ENCODE data around the gene IL1RAPL1. TPM values are rescaled to one million over a fixed set of nuclear protein-coding genes. Genes with fewer than 3 reads are reported as not detected.

The IL1RAPL1 gene
- total RNA-seq, 1 donor from 2014 or later, result 3.6 TPM

DNA sequence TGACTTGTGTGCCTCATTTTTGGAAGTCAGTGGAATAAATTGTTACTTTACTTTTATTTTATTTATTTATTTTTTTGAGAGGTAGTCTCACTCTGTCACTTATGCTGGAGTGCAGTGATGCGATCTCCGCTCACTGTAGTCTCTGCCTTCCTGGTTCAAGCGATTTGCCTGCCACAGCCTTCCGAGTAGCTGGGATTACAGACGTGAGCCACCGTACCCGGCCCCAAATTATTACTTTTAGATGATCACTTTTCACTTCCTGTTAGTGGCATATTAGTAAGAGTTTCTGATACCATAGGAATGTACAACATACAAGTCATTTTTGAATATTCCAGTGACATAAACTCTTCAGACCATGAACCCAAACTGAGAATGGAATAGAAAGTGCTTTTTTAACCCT, 1017.1 kb downstream of the IL1RAPL1 start:
- Mint-ChIP-seq H3K9me3 (ENCODE audit: low read depth) (peaks cover 4% of the 10 kb centered on the region), H3K36me3 (ENCODE audit: insufficient read depth) (no peaks in the 10 kb centered on the region), H3K4me1 (ENCODE audit: low read depth) (no peaks in the 10 kb centered on the region), H3K4me3 (ENCODE audit: low read depth) (no peak overlapping the region), H3K27ac (no peak overlapping the region), H3K27me3 (no peaks in the 10 kb centered on the region)
- TF ChIP-seq, protein P1, sequence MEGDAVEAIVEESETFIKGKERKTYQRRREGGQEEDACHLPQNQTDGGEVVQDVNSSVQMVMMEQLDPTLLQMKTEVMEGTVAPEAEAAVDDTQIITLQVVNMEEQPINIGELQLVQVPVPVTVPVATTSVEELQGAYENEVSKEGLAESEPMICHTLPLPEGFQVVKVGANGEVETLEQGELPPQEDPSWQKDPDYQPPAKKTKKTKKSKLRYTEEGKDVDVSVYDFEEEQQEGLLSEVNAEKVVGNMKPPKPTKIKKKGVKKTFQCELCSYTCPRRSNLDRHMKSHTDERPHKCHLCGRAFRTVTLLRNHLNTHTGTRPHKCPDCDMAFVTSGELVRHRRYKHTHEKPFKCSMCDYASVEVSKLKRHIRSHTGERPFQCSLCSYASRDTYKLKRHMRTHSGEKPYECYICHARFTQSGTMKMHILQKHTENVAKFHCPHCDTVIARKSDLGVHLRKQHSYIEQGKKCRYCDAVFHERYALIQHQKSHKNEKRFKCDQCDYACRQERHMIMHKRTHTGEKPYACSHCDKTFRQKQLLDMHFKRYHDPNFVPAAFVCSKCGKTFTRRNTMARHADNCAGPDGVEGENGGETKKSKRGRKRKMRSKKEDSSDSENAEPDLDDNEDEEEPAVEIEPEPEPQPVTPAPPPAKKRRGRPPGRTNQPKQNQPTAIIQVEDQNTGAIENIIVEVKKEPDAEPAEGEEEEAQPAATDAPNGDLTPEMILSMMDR (IDR thresholded peaks at IDR 0.05; ENCODE audit: unreplicated experiment), result no peak
- DNase-seq (ENCODE audit: low spot score, unreplicated experiment), result no peak

DNA sequence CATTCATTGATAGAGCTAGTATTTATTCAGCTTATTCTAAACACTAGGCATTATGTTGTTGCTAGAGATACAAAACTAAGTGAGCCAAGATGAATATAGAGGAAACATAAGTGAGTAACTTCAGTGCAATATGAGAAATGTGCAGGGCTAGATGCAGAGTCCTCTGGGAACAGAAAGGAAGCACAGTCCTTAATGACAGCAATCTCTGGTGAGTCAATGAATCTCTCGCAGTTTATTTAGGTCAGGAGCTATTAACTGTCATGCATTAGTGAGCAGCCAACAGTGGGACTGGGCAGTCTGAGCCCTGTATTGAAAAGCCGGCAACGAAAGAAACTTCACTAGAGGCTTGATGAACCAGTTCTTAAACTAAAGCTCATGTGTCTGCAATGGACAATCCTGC, 1030.0 kb downstream of the IL1RAPL1 start:
- H3K27me3 Mint-ChIP-seq, result no peaks in the 10 kb centered on the region
- H3K4me1 Mint-ChIP-seq (ENCODE audit: low read depth), result no peaks in the 10 kb centered on the region
- no peak for DNase-seq (ENCODE audit: low spot score, unreplicated experiment)
- H3K4me3 Mint-ChIP-seq (ENCODE audit: low read depth), result no peak overlapping the region
- H3K36me3 Mint-ChIP-seq (ENCODE audit: insufficient read depth), result no peaks in the 10 kb centered on the region
- H3K27ac Mint-ChIP-seq, result no peak overlapping the region
- TF ChIP-seq, protein P1 (IDR thresholded peaks at IDR 0.05; ENCODE audit: unreplicated experiment), result no peak
- H3K9me3 Mint-ChIP-seq (ENCODE audit: low read depth), result no peaks in the 10 kb centered on the region

DNA sequence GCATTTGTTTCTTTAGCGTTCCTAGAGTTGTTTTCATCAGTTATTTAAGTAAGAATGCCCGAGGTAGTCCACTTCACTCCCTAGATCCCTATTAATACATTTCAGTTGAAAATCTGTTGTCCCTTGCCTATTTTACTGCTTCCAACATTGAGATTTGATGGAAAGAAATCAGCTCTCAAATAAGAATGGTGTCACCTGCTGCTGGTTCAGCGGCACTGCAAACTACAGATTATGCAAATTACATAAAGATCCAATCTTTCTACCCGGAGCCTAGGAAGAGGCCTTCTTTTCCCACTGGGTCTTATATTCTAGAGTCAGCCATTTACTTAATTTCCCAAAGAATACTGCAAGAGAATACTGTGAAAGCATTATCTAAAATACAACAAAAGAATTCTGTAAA, 1030.5 kb downstream of the IL1RAPL1 start:
- Mint-ChIP-seq H3K4me1 (ENCODE audit: low read depth) (no peaks in the 10 kb centered on the region), H3K9me3 (ENCODE audit: low read depth) (no peaks in the 10 kb centered on the region), H3K27me3 (no peaks in the 10 kb centered on the region), H3K4me3 (ENCODE audit: low read depth) (no peak overlapping the region), H3K36me3 (ENCODE audit: insufficient read depth) (no peaks in the 10 kb centered on the region), H3K27ac (no peak overlapping the region)
- TF ChIP-seq, protein P1 (IDR thresholded peaks at IDR 0.05; ENCODE audit: unreplicated experiment), result no peak
- DNase-seq (ENCODE audit: low spot score, unreplicated experiment), result no peak

DNA sequence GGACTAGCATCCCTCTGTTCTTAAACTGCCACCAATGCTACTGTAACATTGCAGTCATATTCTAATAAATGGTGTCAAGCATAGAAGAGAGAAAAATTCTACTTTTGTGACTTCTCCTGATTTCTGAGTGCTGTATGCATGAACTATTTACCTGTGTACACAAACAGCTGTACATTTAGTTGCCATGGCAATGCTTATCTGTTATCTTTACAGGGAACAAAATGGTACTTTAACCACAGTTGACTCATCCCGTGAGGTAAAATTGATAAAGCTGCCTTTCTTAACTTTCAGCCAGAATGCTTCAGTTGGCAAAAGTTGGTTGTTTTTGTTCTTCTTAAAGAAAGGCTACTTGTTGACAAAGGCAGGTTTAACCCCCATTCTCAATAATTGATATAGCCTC, 1040.6 kb downstream of the IL1RAPL1 start:
- TF ChIP-seq, protein P1 (IDR thresholded peaks at IDR 0.05; ENCODE audit: unreplicated experiment), result no peak
- no peak for DNase-seq (ENCODE audit: low spot score, unreplicated experiment)
- Mint-ChIP-seq H3K36me3 (ENCODE audit: insufficient read depth) (no peaks in the 10 kb centered on the region), H3K27me3 (no peaks in the 10 kb centered on the region), H3K27ac (no peak overlapping the region), H3K9me3 (ENCODE audit: low read depth) (no peaks in the 10 kb centered on the region), H3K4me1 (ENCODE audit: low read depth) (peaks cover 22% of the 10 kb centered on the region), H3K4me3 (ENCODE audit: low read depth) (no peak overlapping the region)

DNA sequence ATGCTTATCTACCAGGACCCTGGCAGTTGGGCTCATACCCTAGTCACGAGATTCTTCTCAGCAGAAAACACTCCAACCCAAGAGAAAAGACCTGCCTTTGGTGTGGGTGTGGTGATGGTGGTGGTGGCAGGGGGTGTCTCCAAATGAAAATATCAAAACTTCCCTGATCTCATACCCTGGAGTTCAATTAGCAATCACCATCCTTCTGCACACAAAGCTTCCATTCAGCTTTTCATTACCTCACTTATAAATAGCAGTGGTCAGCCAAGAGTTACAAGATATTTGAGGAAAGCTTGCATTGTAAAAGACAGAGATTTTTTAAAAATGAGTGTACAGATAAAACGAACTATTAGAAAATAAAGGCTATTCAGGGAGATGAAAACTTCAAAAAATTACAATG, 1047.3 kb downstream of the IL1RAPL1 start:
- DNase-seq (ENCODE audit: low spot score, unreplicated experiment), result no peak
- Mint-ChIP-seq H3K27ac (no peak overlapping the region), H3K9me3 (ENCODE audit: low read depth) (no peaks in the 10 kb centered on the region), H3K36me3 (ENCODE audit: insufficient read depth) (no peaks in the 10 kb centered on the region), H3K4me3 (ENCODE audit: low read depth) (no peak overlapping the region), H3K27me3 (no peaks in the 10 kb centered on the region), H3K4me1 (ENCODE audit: low read depth) (peaks cover 7% of the 10 kb centered on the region)
- TF ChIP-seq, protein P1 (IDR thresholded peaks at IDR 0.05; ENCODE audit: unreplicated experiment), result no peak
